Bladder microvascular endothelial cell (primary cell): ENCODE results near the gene SEPTIN2. TPM values are rescaled to one million over a fixed set of nuclear protein-coding genes. Genes with fewer than 3 reads are reported as not detected.

Source experiments
- total RNA-seq: library from RNA; depleted of rRNA; stranded (reverse); fragments of >200 nt; gene quantifications from 2 replicates; pipeline ENCODE4 v1.2.3, GENCODE V29; 2014

Gene SEPTIN2
- 384 and 653 TPM in 2 replicates for total RNA-seq

GRCh38 chr2:241315879-241316631 is at the start of gene SEPTIN2:
SEPTIN2 (plus strand) TSS chr2:241315925; CDS start chr2:241324233, 8,308 bp downstream.

GRCh38 chr2:241315093-241315878 is 439 bp upstream of the SEPTIN2 start, which contains the start of gene HDLBP:
HDLBP (minus strand) TSS chr2:241315672; CDS start chr2:241266869, 48,803 bp downstream.

GRCh38 chr2:241355983-241356870 is 40.5 kb downstream of the SEPTIN2 start, which contains the start of gene FARP2:
FARP2 (plus strand) TSS chr2:241356285; CDS start chr2:241373108, 16,823 bp downstream.

Other genes starting within 250 kb of the SEPTIN2 start
- 16.8 and 48.6 TPM in 2 replicates for gene MTERF4, start 213.6 kb upstream of the SEPTIN2 start, total RNA-seq
- 4.7 and 5.4 TPM in 2 replicates for gene PASK, start 166.5 kb upstream of the SEPTIN2 start, total RNA-seq
- gene PPP1R7, start 165.5 kb upstream of the SEPTIN2 start, total RNA-seq, result 39.6 and 43.7 TPM in 2 replicates
- 0.32 and 0.76 TPM in 2 replicates for gene ANO7, start 127.2 kb upstream of the SEPTIN2 start, total RNA-seq
- gene HDLBP, start 253 bp upstream of the SEPTIN2 start, total RNA-seq, result 522 and 840 TPM in 2 replicates
- gene FARP2, start 40.4 kb downstream of the SEPTIN2 start, total RNA-seq, result 17.8 and 50.5 TPM in 2 replicates
- gene STK25, start 192.7 kb downstream of the SEPTIN2 start, total RNA-seq, result 359 and 519 TPM in 2 replicates
- gene BOK, start 242.8 kb downstream of the SEPTIN2 start, total RNA-seq, result 34.8 and 102 TPM in 2 replicates